Measurements from ENCODE around the gene MSH5.

The MSH5 gene

DNA sequence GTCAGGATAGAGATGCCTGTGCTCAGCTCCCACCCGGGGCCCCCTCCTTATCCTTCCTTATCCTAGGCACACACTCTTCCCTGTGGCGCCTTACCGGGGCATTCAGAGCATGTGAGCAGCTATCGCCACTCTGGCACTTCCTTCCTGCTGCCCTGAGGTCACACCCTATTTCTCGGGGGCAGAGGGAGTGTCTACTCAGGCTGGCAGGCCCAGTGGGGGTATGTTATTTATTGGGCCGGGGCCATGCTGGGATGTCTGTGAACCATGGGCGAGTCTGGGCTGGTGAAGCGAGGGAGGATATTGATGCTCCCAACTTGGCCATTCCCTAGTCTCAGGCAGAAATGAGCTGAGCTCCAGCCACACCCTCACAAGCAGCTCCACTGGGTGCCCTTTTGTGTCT lies 28.6 kb upstream of the MSH5 start:
- in situ Hi-C loops (cut with HindIII; ENCODE audit: low sequenced_read_pairs) = no loop called here

DNA sequence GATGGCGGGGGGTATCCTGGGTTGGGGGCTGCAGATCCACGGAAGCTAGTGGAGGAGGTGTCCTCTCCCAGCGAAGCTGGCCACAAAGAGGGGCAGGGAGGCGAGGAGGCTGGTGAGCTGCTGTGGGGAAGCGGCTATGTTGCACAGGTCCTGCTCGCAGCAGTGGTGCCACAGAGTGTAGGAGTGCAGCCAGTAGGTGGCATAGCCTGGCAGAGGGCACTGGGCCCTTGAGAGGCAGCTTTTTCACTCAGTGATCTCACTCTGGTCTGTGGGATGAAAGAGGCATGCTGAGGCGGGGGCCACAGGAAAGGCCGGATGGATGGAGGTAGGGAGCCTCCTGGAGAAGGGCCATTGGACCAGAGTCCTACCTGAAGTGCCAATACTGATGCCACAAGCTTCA lies 27.5 kb upstream of the MSH5 start:
- in situ Hi-C loops (cut with HindIII; ENCODE audit: low sequenced_read_pairs) = no loop called here

DNA sequence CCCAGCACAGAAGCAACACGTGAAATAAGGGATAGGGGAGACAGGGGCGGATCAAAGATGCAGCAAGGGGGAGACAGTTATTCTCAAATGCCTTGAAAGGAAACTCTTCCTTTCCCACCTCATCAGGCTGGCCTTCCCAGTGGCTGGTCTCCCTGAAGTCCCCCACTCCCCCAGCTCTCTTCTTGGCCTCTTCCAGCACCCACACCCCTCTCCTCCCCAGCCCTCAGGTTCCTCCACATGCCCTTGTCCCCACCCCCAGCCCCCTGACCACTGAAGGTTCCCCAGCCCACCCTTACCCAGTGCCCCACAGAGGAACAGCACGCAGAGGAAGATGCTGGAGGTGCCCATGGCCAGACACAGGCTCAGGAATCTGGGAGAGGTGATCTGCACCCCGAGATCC lies 26.3 kb upstream of the MSH5 start:
- in situ Hi-C loops (cut with HindIII; ENCODE audit: low sequenced_read_pairs) = no loop called here

DNA sequence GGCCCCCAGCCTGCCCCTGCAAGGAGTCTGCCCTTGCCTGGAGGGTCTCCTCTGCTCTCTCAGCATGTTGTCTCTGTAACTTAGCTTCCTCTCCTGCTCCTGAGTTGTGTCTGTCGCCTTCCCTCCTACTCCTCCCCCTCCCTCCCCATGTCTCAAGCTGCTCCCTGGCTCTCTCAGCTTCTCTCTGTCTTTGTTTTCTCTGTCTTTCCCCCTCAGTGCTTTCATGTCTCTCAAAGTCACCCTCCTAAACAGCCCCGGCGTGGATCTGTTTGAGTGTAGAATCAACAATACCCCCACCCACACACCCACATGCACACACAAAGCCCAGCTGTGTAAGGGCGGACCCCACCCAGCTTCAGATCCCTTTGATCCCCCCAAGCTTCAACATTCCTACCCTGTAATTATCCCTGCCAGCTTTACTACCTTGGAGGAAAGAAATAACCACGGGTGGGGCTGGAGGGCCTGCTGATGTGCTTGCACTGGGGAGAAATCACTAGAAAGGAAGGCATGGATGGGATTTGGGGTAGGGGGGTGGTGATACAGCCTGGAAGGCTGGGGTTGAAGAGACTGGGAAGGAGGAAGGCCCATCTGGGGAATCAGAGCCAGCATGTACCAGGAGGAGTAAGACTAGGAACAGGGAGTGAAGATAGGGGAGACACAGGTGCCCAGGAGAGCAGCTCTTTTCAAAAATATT lies 25.7 kb upstream of the MSH5 start:
- in situ Hi-C loops (cut with HindIII; ENCODE audit: low sequenced_read_pairs) = no loop called here

DNA sequence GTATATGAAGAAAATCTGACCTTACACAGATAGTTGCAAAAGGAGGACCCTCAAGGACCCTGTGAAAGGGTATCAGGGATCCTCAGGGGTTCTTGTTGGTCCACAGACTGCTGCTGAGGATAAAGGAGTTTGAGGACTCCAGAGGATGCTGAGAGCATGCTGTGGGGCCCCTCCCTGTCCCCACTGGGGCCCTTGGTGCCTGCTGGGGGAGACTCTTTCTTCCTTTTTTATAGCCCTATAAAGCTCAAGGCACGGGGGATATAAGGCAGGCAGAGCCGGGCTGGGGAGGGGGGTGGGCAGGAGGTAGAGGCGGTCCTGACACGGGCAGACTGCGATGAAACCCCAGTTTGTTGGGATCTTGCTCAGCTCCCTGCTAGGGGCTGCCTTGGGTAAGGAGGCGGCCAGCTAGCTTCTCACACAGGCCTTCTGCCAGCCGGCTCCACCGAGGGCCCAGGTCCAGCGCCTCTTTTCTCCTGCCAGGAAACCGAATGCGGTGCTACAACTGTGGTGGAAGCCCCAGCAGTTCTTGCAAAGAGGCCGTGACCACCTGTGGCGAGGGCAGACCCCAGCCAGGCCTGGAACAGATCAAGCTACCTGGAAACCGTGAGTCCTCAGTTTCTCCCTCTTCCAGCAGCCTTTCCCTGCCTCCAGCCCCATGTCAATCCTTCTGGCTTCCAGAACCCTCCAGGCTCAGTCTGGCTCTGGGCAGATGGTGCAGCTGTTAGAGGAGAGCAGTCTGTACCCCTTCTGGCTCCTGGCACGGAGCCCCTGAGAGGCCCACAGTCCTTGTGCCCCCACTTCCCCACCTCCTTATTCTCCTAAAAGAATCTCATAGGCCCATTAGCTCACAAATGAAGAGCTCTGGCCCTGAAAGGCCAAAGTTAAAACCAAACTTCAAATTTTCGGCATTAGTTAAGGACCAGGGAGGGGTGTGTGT lies 24.5 kb upstream of the MSH5 start, which contains the start of gene LY6G6D:
Gene LY6G6D (plus strand): TSS at position 327 of the 937 bp plus-strand sequence. CDS start 8 bp downstream, at position 335.
- in situ Hi-C loops (cut with HindIII; ENCODE audit: low sequenced_read_pairs) = no loop called here

DNA sequence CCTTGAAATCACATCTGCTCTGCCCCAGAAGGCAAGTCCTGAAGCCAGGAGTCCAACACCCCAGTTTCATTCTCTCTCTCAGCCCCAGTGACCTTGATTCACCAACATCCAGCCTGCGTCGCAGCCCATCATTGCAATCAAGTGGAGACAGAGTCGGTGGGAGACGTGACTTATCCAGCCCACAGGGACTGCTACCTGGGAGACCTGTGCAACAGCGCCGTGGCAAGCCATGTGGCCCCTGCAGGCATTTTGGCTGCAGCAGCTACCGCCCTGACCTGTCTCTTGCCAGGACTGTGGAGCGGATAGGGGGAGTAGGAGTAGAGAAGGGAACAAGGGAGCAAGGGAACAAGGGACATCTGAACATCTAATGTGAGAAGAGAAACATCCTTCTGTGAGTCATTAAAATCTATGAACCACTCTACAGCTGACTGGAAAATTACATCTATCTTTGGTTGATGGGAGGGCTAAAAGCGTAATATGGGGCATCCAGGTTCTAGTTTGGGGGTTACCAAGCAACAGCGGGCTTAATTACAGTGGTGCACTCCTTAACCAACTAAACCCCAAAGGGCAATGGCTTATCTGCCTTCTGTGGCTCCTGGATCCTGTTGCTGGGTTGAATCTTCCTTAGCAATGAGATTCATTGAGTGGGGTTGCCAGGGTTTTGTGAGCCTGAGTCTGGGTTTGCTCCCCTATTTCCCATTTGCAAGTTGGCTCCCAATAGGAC lies 22.1 kb upstream of the MSH5 start:
- in situ Hi-C loops (cut with HindIII; ENCODE audit: low sequenced_read_pairs) = no loop called here

DNA sequence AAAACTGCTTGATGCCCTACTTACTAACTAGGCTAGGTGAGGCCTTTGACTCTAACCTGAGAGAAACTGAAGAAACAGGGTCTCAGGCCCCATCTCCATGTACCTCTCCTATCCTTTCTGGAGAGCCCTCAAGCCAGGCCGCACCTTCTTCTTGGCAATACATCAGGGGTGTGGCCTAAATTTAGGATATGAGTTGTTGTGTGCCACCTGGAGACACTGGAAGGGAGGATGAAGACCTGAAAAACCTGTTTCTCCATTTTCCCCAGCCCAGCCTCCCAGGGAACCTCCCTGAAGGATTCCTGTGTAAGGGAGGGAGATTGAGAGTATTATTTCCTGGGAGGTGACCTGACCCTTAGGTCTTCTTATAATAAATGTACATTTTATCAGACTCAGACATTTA lies 21.5 kb upstream of the MSH5 start:
- in situ Hi-C loops (cut with HindIII; ENCODE audit: low sequenced_read_pairs) = no loop called here

DNA sequence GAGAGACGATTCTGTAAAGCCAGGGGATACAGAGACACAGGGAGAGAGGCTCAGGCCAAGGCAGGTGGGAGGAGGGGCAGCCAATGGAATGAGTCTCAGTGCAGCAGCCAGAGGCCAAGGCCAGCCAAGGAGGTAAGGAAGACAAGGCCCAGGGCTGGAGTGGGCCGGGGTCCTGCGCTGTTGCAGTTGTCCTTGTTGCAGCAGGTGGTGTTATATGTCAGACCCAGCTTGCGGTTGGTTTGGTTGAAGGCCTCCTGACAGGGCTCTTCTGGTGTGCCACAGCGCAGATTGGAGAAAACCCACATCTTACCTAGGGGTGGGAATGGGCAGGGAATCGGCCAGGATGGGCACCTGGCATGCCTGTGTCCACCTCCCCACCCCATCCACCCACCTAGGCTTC lies 20.8 kb upstream of the MSH5 start:
- in situ Hi-C loops (cut with HindIII; ENCODE audit: low sequenced_read_pairs) = no loop called here

DNA sequence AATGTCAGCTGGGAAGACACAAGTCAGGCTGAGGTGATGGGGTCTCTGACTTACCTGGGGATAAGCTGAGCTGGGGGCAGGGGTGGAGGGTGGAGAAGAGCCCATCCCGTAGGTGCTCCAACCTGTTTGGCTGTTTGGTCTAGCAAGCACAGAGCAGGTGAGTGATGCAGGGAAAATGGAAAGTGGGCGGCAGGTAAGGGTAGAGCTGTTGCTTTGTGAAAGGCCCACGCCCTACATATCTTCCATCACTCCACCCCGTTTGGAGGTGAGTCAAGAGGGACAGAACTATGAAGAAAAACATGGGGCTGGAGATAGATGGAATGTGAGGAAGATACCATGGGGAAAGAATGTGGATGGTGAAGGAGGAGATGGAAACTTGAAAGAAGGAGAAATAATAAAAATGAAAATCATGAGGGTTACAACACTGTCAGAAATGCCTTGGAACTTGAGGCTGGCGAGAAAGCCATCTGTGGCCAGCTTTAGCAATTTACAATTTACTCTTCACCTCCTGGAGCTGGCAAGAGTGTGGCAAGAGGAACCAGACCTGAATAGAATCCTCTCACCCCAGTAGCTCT lies 19.5 kb upstream of the MSH5 start:
- in situ Hi-C loops (cut with HindIII; ENCODE audit: low sequenced_read_pairs) = no loop called here

DNA sequence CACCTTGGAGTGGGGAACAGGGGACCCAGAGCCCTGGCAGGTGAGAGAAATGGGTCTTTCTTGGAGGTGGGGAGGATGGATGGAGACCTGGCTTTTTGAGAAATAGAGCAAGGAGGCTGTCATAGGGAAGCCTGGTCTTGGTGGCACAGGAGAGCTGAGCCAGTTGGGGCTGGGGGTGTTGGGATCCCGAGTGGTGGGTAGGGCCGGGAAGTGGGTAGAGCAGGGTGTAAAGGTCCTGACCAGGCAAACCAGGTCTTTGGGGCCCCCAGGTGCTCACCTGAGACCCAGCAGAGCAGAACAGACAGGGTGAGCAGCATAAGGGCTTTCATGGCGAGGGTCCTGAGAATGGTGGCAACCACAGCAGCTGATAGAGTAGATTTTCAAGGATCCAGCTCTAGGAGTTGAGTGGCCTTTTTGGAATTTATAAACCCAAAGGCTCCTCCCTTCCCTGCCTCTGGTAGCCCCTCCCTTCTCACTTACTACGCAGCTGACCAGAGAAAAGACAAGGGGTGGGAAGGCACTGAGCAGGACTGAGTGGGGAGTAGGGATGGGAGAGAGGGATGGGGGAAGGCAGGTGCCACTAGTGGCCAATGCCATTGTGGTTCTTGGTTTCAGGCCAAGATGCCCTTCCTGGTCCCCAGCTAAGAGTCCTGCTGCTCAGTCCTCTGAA lies 18.3 kb upstream of the MSH5 start, which contains the start of gene LY6G6C:
Gene LY6G6C (minus strand): TSS at position 396 of the 670 bp plus-strand sequence. CDS start 67 bp downstream, at position 329.
- in situ Hi-C loops (cut with HindIII; ENCODE audit: low sequenced_read_pairs) = no loop called here

DNA sequence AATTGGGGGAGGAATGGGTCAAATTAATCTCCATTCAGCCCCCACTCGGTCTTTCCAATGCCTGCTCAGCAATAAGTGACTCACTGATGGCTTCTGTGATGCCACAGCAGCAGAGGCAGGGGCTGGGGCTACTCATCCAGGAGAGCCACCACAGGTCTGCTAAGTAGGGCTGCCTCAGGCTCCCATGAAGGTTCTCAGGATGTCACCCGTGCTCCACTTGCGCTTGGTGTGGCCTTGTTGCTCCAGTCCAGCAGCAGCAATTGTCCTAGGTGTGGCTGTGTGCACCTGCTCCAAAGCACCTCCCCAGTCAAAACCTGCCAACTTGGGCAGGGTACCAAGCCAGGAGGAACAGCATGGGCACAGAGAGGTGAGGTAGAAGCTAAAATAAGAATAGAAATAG lies 17.6 kb upstream of the MSH5 start:
- in situ Hi-C loops (cut with HindIII; ENCODE audit: low sequenced_read_pairs) = no loop called here

DNA sequence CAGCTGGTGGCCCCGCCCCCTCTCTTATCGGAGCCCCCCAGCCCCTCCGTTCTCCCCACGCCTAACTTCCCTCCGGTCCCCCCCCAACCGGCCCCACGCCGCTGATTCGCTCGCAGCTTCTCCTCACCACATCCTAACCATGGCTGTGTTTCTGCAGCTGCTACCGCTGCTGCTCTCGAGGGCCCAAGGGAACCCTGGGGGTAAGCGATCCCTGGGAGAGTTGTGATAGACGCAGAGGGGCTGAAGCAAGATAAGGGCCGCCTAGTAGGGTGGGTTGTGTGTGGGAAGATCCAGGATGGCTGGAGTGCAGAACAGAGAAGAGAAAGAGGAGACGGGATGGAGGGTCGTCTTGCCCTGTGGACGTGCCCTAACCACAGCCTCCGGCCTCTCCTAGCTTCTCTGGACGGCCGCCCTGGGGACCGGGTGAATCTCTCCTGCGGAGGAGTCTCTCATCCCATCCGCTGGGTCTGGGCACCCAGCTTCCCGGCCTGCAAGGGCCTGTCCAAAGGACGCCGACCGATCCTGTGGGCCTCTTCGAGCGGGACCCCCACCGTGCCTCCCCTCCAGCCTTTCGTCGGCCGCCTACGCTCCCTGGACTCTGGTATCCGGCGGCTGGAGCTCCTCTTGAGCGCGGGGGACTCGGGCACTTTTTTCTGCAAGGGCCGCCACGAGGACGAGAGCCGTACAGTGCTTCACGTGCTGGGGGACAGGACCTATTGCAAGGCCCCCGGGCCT lies 16.4 kb upstream of the MSH5 start, which contains the start of gene MPIG6B:
Gene MPIG6B (plus strand): TSS at position 129 of the 735 bp plus-strand sequence. CDS start 11 bp downstream, at position 140.
- in situ Hi-C loops (cut with HindIII; ENCODE audit: low sequenced_read_pairs) = no loop called here

DNA sequence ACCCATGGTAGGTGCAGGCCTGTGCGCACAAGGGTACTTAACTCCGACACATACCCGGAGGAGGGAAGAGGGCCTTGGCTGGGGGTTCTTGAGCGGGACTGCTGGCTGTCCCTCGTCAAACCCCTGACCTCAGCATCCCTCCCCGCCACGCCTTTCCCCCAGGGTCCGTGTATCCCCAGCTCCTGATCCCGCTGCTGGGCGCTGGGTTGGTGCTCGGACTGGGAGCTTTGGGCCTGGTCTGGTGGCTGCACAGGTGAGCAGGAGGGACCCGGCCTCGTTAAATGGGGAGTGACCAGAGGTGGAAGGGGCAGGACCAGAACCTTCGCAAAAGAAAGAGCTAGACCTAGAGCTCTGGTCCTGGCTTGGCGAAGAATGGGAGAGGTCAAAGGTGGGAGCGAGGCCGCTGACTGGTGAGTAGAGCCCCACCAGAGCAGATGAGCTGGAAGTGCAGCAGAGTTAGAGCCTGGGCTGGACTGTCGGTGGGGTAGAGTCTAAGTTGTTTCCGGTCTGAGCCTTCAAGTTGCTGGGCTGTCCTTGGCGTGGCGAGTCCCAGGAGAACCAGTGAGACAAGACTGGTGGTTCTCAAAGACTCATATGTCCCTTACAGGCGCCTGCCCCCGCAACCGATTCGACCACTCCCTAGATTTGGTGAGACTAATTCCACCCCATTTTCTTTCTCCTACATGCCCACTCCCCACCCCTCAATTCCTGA lies 15.7 kb upstream of the MSH5 start:
- in situ Hi-C loops (cut with HindIII; ENCODE audit: low sequenced_read_pairs) = no loop called here

DNA sequence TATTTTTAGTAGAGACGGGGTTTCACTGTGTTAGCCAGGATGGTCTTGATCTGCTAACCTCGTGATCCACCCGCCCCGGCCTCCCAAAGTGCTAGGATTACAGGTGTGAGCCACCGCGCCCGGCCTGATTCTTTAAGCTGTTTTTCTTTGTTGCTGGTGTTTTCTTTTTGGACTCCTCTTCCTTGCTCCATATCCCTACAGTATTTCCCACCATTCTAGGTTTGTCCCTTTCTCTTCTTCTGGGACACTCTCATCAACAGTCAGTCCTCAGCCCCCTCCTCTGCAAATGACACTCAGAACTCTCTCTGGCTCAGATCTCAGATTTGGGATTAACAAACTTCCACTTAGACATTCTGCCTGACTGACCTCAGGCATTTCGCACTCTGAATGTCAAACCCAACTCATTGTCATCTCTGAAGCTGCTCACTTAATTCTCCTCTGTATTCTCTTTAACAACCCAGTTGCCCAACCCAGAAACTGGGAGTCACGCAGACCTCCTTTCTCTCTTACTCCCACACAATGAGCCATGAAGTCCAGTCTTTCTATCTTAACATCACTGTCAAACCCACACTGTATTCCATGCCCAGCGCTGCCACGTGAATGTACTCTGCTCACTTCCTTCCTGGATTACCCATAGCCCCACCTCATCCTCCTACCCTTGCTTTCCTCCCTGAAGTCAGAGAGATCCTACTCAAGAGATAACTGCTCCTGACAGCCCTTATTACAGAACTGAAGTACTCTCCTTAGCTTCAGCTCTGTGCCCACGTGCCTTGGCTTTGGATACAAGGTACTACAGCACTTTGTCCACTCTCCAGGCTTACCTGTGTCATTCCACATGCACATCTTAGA lies 14.1 kb upstream of the MSH5 start:
- in situ Hi-C loops (cut with HindIII; ENCODE audit: low sequenced_read_pairs) = no loop called here

DNA sequence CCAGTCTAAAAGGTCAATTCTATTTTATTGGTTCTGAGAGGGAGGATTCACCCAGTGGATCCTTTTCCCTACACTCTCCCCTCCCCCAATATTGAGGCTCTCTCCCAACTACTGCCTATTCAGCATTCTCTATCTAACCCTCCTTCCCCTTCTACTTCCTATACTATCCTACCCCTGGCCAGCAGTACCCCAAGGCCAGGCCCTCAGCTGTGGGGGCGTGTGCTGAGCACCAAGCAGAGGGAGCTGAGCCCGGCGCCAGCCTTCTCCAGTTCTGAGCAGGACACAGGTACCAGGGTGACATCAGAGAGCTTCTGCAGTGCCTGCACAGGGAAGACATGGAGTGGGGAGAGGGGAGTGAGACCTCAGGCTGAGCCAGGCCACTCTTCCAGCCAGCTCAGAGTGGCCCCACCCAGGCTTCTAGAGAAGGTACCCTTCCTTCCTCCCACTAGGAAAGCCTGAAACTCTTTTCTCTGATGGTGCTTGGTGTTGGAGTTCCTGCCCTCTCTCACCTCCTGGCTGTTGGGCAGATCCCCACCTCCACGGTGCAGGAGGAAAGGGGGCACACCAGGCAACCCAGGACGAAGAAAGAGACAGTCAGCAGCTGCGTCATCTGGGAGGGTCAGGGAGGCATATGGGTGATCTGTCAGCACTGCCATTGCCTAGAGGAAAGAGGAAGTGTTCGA lies 12.6 kb upstream of the MSH5 start:
- in situ Hi-C loops (cut with HindIII; ENCODE audit: low sequenced_read_pairs) = no loop called here

DNA sequence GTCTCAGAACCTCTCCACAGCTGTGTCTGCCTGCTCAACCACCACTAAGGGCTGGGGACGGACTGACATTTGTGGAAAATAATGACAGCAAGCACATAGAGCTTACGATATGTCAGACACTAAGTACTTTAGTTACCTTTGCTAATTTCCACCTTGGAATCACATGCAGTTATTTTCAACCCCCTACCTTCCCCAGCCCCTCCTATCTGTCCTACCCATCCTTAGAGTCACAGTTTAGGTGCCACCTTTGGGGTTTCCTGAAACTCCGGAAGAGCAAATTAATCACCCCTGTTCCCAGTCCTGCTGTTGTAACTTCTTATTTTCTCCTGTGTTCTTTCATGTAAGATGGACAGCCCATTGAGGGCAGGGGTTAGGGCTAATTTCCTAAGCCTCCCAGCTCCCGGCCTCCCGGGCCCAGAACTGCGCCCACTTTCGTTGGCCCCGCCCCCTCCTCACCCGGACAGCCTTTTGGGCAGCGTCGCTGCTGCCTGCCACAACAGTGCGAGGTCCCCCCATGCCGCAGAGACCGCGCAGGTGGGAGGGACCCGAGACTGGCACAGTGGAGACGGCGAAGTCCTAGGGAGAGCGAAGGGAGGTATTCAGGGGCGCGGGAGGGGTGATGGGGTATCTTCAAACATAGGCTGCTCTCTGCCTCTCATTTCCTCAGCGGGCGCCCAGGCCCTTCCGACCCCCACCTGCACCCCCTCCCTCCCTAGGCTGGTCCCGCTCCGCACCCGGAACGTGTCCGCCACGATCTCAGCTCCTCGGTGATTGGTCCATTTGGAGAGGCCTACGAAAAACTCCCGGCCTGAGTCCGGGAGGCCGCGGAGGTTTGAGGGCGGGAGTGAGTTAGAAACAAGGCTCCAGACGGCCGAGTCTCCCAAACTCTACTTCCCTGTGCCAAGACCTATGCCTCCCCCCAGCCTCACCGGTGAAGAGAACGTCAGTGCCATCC lies 11.8 kb upstream of the MSH5 start:
- in situ Hi-C loops (cut with HindIII; ENCODE audit: low sequenced_read_pairs) = no loop called here

All from DLD1 (cell line).